GM19043 (cell line): ENCODE data around the gene MTG1.
A peak's percentile ranks its signal among the peaks of the same experiment; 100 is the strongest.
"Not testable (repeated sequence)": the region's sequence is repeated elsewhere in the genome, so short reads cannot be mapped to it uniquely, and the experiment has no call there.

ENCODE experiments used
- ATAC-seq: cut with Tn5 transposase; IDR thresholded peaks from one replicate; pipeline ENCODE4 v1.9.1; 2021; ENCODE audit warnings: low read depth; ENCODE audit not compliant: unreplicated experiment

The MTG1 gene

GRCh38 chr10:133358162-133358924, 35.6 kb upstream of the MTG1 start:
- ATAC-seq: no peak

- no peak for ATAC-seq
Measured at GRCh38 chr10:133358925-133359310, 35.0 kb upstream of the MTG1 start.

- ATAC-seq: no peak
Measured at GRCh38 chr10:133359554-133359971, 34.4 kb upstream of the MTG1 start.

GRCh38 chr10:133359972-133360610, 33.9 kb upstream of the MTG1 start:
- ATAC-seq: no peak

GRCh38 chr10:133361227-133361626, 32.7 kb upstream of the MTG1 start:
- no peak for ATAC-seq

- no peak for ATAC-seq
Measured at GRCh38 chr10:133361773-133362441, 32.0 kb upstream of the MTG1 start.

- no peak for ATAC-seq
Measured at GRCh38 chr10:133362846-133363245, 31.1 kb upstream of the MTG1 start.

GRCh38 chr10:133364645-133365431, 29.1 kb upstream of the MTG1 start:
- ATAC-seq: no peak

GRCh38 chr10:133365461-133366129, 28.4 kb upstream of the MTG1 start:
- ATAC-seq: no peak

GRCh38 chr10:133366130-133366478, 27.9 kb upstream of the MTG1 start:
- ATAC-seq: no peak

- ATAC-seq: no peak
Measured at GRCh38 chr10:133366751-133367150, 27.2 kb upstream of the MTG1 start.

- not testable (repeated sequence) for ATAC-seq
Measured at GRCh38 chr10:133367461-133367860, 26.5 kb upstream of the MTG1 start.

GRCh38 chr10:133368153-133368552, 25.8 kb upstream of the MTG1 start:
- ATAC-seq: no peak

- no peak for ATAC-seq
Measured at GRCh38 chr10:133370030-133370786, 23.7 kb upstream of the MTG1 start.

- no peak for ATAC-seq
Measured at GRCh38 chr10:133372507-133372906, 21.4 kb upstream of the MTG1 start.

- ATAC-seq: peak; percentile 96
Measured at GRCh38 chr10:133373174-133374090, 20.5 kb upstream of the MTG1 start, which contains the start of gene ECHS1. Gene ECHS1, minus strand, starts transcription at chr10:133373354. Its CDS starts 21 bp downstream, at chr10:133373333.

- no peak for ATAC-seq
Measured at GRCh38 chr10:133375357-133376115, 18.4 kb upstream of the MTG1 start.

- ATAC-seq: not testable (repeated sequence)
Measured at GRCh38 chr10:133376183-133376582, 17.8 kb upstream of the MTG1 start.
